Prostate gland (tissue), 2 donors: ENCODE measurements around the gene CTNNA3.

Experiments
- POLR2A ChIP-seq: fragments of 450-650 bp; IDR thresholded peaks from one replicate; pipeline ENCODE4 v1.6.1; 2016; ENCODE audit warnings: antibody characterized with exemption, mild to moderate bottlenecking
- POLR2AphosphoS5 ChIP-seq: sonication (generic); formaldehyde crosslinking; IDR thresholded peaks from one replicate; pipeline ENCODE4 v1.6.1; 2017; ENCODE audit warnings: antibody characterized with exemption
- TF ChIP-seq, protein P1 (sequence below), 4 experiments: fragments of 200-600 bp in 2 of 4; fragments of 450-650 bp in 2 of 4; sonication (generic) in 2 of 4; IDR thresholded peaks; 1 replicate in 3 of 4; 2 replicates in 1 of 4; pipeline ENCODE4 v1.5.1; 2016 to 2019; ENCODE audit warnings: antibody characterized with exemption in 4 of 4, mild to moderate bottlenecking in 2 of 4, moderate library complexity in 2 of 4

- no peak for TF ChIP-seq POLR2A
- TF ChIP-seq, protein P1, sequence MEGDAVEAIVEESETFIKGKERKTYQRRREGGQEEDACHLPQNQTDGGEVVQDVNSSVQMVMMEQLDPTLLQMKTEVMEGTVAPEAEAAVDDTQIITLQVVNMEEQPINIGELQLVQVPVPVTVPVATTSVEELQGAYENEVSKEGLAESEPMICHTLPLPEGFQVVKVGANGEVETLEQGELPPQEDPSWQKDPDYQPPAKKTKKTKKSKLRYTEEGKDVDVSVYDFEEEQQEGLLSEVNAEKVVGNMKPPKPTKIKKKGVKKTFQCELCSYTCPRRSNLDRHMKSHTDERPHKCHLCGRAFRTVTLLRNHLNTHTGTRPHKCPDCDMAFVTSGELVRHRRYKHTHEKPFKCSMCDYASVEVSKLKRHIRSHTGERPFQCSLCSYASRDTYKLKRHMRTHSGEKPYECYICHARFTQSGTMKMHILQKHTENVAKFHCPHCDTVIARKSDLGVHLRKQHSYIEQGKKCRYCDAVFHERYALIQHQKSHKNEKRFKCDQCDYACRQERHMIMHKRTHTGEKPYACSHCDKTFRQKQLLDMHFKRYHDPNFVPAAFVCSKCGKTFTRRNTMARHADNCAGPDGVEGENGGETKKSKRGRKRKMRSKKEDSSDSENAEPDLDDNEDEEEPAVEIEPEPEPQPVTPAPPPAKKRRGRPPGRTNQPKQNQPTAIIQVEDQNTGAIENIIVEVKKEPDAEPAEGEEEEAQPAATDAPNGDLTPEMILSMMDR (IDR thresholded peaks at IDR 0.05): no peak
- no peak for TF ChIP-seq POLR2AphosphoS5
Measured at GRCh38 chr10:66202101-66202500, 1493.9 kb downstream of the CTNNA3 start.
